ENCODE data around the gene ST7.
A peak's percentile ranks its signal among the peaks of the same experiment; 100 is the strongest.

The ST7 gene

GRCh38 chr7:117272017-117272759 is 318.9 kb downstream of the ST7 start:
- no peaks in the 10 kb centered on the region for H3K9me3 Mint-ChIP-seq
- no peak overlapping the region for H3K27ac Mint-ChIP-seq
- H3K36me3 Mint-ChIP-seq (ENCODE audit: low read depth), result no peaks in the 10 kb centered on the region
- H3K27me3 Mint-ChIP-seq (ENCODE audit: low read depth), result peaks cover 4% of the 10 kb centered on the region
- TF ChIP-seq, protein P1, sequence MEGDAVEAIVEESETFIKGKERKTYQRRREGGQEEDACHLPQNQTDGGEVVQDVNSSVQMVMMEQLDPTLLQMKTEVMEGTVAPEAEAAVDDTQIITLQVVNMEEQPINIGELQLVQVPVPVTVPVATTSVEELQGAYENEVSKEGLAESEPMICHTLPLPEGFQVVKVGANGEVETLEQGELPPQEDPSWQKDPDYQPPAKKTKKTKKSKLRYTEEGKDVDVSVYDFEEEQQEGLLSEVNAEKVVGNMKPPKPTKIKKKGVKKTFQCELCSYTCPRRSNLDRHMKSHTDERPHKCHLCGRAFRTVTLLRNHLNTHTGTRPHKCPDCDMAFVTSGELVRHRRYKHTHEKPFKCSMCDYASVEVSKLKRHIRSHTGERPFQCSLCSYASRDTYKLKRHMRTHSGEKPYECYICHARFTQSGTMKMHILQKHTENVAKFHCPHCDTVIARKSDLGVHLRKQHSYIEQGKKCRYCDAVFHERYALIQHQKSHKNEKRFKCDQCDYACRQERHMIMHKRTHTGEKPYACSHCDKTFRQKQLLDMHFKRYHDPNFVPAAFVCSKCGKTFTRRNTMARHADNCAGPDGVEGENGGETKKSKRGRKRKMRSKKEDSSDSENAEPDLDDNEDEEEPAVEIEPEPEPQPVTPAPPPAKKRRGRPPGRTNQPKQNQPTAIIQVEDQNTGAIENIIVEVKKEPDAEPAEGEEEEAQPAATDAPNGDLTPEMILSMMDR (IDR thresholded peaks at IDR 0.05; ENCODE audit: unreplicated experiment in 3 of 3), result no peak
- no peak overlapping the region for H3K4me3 Mint-ChIP-seq
- H3K4me1 Mint-ChIP-seq, result no peaks in the 10 kb centered on the region

DNA sequence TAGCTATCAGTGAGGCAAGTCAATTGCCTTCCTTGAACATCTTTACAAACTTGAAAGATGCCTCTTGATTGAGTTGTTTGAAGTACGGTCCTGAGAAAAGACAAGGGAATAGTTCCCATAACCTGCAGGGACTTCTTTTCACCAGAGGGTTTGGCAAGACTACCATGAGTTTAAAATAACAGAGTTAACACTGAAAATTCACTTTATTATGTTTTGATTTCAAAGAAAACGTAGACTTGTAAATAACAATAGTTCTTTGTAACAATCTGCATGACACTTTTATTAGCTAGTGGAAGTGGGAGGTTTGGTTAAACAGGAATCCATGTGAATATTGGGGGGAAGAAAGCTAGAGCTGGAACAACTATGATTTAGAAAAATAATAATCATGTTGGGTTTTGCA is 320.0 kb downstream of the ST7 start:
- H3K9me3 Mint-ChIP-seq, result no peaks in the 10 kb centered on the region
- peaks cover 4% of the 10 kb centered on the region for H3K27me3 Mint-ChIP-seq (ENCODE audit: low read depth)
- no peaks in the 10 kb centered on the region for H3K36me3 Mint-ChIP-seq (ENCODE audit: low read depth)
- peak overlapping the region in 1 of 3 experiments; percentile 63 for H3K27ac Mint-ChIP-seq
- TF ChIP-seq, protein P1 (IDR thresholded peaks at IDR 0.05; ENCODE audit: unreplicated experiment in 3 of 3), result no peak
- no peaks in the 10 kb centered on the region for H3K4me1 Mint-ChIP-seq
- H3K4me3 Mint-ChIP-seq, result no peak overlapping the region

GRCh38 chr7:117273814-117274225 is 320.5 kb downstream of the ST7 start:
- Mint-ChIP-seq H3K4me3 (no peak overlapping the region), H3K27me3 (ENCODE audit: low read depth) (peaks cover 4% of the 10 kb centered on the region)

DNA sequence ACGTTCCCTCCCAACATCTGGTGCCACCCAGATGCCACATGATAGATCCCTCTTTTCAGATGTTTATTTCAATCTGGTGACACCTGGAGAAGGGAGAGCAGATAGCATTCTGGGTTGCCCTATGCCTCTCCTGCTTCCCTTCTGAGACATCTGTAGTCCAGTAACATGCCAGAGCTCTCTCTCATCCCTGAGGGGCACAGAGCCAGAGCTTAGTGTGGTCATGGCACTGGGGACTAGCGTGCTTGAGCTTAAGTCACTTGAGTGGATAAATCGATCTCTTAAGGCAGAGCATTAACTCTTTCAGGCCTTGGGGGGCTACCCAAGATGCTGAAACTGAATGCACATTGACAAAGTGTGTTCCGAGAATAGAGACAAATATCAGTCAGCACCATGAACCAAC is 321.6 kb downstream of the ST7 start:
- Mint-ChIP-seq H3K9me3 (no peaks in the 10 kb centered on the region), H3K36me3 (ENCODE audit: low read depth) (no peaks in the 10 kb centered on the region), H3K27me3 (ENCODE audit: low read depth) (peaks cover 4% of the 10 kb centered on the region), H3K4me1 (no peaks in the 10 kb centered on the region), H3K4me3 (no peak overlapping the region), H3K27ac (no peak overlapping the region)
- TF ChIP-seq, protein P1 (IDR thresholded peaks at IDR 0.05; ENCODE audit: unreplicated experiment in 3 of 3), result no peak

More at GRCh38 chr7:117273814-117274225, 320.5 kb downstream of the ST7 start:
- Mint-ChIP-seq H3K9me3 (no peaks in the 10 kb centered on the region), H3K36me3 (ENCODE audit: low read depth) (no peaks in the 10 kb centered on the region), H3K4me1 (no peaks in the 10 kb centered on the region), H3K27ac (peak overlapping the region in 1 of 3 experiments; percentile 63)
- TF ChIP-seq, protein P1 (IDR thresholded peaks at IDR 0.05; ENCODE audit: unreplicated experiment in 3 of 3), result no peak

DNA sequence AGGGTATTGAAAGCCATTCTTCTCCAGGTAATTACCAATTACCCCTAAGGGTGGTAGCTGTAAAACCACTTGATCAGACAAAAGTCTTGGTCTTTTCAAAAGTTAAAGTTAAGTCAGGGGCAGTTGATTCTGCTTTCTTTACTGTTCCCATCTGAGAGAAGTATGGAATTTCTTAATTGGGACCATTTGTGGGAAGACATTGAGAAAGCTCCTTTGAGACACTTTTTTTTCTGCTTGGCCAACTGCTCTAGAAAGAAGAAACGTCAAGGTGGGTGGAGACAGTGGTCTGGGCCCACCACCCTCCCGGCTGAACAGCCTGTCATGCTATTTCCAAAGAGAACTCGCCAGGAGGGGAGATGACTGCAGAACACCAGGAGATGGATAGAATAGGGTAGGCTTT is 324.3 kb downstream of the ST7 start:
- Mint-ChIP-seq H3K27ac (no peak overlapping the region), H3K36me3 (ENCODE audit: low read depth) (no peaks in the 10 kb centered on the region)
- TF ChIP-seq, protein P1 (IDR thresholded peaks at IDR 0.05; ENCODE audit: unreplicated experiment in 3 of 3), result no peak

GRCh38 chr7:117278040-117278439 is 324.7 kb downstream of the ST7 start:
- no peaks in the 10 kb centered on the region for H3K36me3 Mint-ChIP-seq (ENCODE audit: low read depth)
- no peak overlapping the region for H3K4me3 Mint-ChIP-seq
- TF ChIP-seq, protein P1 (IDR thresholded peaks at IDR 0.05; ENCODE audit: unreplicated experiment in 3 of 3), result no peak
- H3K27me3 Mint-ChIP-seq (ENCODE audit: low read depth), result peaks cover 11% of the 10 kb centered on the region
- H3K4me1 Mint-ChIP-seq, result no peaks in the 10 kb centered on the region
- no peak overlapping the region for H3K27ac Mint-ChIP-seq
- H3K9me3 Mint-ChIP-seq, result no peaks in the 10 kb centered on the region

More for the DNA sequence above, 324.3 kb downstream of the ST7 start:
- peaks cover 7% of the 10 kb centered on the region for H3K27me3 Mint-ChIP-seq (ENCODE audit: low read depth)
- H3K9me3 Mint-ChIP-seq, result no peaks in the 10 kb centered on the region
- H3K4me3 Mint-ChIP-seq, result no peak overlapping the region
- H3K4me1 Mint-ChIP-seq, result no peaks in the 10 kb centered on the region

All from nephron (organoid).